ENCODE data around the gene CCSER1. TPM values are rescaled to one million over a fixed set of nuclear protein-coding genes. Genes with fewer than 3 reads are reported as not detected.
"Not testable (repeated sequence)": the region's sequence is repeated elsewhere in the genome, so short reads cannot be mapped to it uniquely, and the experiment has no call there.

CCSER1 gene
- total RNA-seq, 4 donors from 2014 or later = 3.2 to 17.3 (median 10.2) TPM

DNA sequence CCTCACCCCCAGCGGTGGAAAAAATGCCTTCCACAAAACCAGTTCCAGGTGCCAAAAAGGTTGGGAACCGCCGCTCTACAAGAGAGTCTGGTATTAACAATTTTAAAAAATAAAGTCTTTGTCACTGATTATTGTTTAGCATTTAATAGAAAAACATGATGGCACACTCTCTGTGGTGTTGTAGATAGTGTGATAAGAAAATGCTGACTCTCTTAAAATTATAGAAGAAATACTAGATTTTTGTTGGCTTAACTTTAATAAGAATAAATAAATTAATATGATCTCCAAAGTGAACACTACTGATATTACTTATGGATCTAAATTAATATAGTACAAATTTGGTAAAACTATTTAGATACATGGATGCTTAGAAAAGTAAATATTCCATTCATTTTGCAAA is 943.5 kb downstream of the CCSER1 start:
- DNase-seq (ENCODE audit: low spot score) = no peak
- ATAC-seq (ENCODE audit: low FRiP score) = no peak
- TF ChIP-seq, protein P1, sequence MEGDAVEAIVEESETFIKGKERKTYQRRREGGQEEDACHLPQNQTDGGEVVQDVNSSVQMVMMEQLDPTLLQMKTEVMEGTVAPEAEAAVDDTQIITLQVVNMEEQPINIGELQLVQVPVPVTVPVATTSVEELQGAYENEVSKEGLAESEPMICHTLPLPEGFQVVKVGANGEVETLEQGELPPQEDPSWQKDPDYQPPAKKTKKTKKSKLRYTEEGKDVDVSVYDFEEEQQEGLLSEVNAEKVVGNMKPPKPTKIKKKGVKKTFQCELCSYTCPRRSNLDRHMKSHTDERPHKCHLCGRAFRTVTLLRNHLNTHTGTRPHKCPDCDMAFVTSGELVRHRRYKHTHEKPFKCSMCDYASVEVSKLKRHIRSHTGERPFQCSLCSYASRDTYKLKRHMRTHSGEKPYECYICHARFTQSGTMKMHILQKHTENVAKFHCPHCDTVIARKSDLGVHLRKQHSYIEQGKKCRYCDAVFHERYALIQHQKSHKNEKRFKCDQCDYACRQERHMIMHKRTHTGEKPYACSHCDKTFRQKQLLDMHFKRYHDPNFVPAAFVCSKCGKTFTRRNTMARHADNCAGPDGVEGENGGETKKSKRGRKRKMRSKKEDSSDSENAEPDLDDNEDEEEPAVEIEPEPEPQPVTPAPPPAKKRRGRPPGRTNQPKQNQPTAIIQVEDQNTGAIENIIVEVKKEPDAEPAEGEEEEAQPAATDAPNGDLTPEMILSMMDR (IDR thresholded peaks at IDR 0.05) = no peak

- TF ChIP-seq, protein P1 (IDR thresholded peaks at IDR 0.05) = no peak
- DNase-seq (ENCODE audit: low spot score) (no peak), ATAC-seq (ENCODE audit: low FRiP score) (no peak)
Measured at GRCh38 chr4:91076147-91076546, 949.0 kb downstream of the CCSER1 start.

DNA sequence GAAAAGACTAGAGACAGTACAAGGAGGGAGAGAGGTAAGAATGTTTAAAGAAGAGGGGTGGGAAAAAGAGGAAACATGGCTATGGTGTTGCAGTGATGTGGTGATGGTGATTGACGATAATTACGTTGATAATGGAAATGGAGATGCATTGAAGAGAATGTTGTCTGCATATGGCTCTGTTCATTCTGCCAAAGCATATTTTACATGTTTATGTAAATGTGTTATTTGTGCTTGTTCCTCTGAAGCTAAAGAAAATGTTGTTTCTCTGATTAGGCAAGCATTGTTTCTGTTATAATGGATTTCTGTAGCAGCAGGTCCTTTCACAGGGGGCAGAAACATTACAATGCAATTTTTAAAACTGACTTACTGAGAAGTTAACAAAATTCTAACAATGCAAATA is 958.8 kb downstream of the CCSER1 start:
- TF ChIP-seq, protein P1 (IDR thresholded peaks at IDR 0.05) = no peak
- ATAC-seq (ENCODE audit: low FRiP score) (no peak), DNase-seq (ENCODE audit: low spot score) (no peak)

DNA sequence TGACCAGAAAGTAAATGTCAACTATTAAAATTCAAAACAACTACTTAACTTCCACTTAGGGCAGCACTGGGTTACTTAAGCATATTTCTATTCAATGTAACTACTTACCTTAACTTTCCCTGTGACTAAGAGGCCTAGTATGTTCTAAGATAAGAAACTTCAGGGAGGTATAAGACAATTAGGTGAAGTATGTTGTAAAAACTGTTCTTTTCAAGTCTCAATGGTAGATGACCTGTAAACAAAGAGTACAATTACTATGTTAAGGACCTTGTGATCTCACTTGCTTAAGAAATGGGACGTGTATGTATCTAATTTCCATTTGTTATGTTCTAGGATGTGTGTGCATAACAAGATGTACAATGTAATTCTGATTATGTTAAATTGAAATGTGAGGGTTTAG is 960.5 kb downstream of the CCSER1 start:
- ATAC-seq (ENCODE audit: low FRiP score) (no peak), DNase-seq (ENCODE audit: low spot score) (no peak)
- TF ChIP-seq, protein P1 (IDR thresholded peaks at IDR 0.05) = no peak

DNA sequence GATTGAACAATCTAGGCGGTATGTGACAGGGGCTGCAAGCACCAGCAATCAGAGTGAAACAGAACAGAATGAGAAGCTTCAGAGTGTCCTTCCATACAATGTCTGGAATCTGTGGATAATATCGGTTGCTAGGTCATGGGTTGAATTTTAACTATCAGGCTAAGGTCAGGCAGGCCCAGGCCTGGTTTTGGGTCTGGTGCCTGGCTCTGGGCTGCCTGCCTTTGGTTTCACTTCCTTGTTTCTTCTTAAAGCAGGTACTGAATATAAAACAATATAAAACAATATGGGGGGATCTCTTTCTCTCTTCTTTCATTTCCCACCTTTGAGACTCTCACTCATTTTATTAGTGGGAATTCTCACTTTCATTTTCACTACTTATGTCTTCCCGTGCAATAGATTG is 962.0 kb downstream of the CCSER1 start:
- TF ChIP-seq, protein P1 (IDR thresholded peaks at IDR 0.05) = no peak
- no peak for ATAC-seq (ENCODE audit: low FRiP score)
- DNase-seq (ENCODE audit: low spot score) = no peak

DNA sequence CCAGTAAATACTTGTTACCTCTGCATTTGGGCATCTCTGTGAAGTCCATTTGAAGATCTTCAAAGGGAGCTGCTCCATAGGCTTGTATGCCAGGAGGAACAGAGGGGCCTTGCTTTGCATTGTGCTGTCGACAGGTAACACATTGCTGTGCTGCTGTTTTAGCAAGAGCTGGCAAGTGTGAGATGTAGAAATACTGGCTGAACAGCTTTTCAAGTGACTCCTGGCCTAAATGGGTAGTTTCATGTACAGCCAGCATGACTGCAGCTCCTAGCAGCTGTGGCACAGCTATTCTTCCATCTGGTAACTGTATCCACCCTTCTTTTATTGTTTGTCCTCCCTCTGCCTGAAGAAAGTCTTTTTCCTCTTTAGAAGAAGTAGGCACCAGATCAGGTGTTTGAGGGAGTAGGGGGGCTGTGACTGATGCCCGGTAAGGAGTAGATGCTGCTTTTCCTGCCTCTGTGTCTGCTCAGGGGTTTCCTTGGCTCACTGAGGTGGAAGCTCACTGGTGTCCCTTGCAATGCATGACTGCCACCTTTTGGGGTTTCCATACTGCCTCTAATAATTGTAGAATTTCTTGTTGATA is 965.3 kb downstream of the CCSER1 start:
- TF ChIP-seq, protein P1 (IDR thresholded peaks at IDR 0.05) = no peak
- ATAC-seq (ENCODE audit: low FRiP score) = no peak
- DNase-seq (ENCODE audit: low spot score) = no peak

DNA sequence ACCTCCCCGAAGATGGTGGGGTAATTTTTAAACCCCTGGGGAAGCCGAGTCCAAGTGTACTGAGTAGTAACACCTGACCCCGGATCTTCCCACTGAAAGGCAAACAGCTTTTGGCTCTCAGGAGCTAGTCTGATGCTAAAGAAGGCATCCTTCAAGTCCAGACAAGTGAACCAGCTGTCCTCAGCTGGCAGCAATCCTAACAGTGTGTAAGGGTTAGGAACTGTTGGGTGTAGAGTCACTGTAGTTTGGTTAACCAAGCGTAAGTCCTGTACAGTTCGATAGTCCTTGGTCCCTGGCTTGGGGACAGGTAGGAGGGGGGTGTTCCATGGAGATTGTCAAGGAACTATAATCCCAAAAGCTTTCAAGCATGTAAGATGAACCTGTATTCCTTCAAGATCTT is 967.0 kb downstream of the CCSER1 start:
- ATAC-seq (ENCODE audit: low FRiP score); DNase-seq (ENCODE audit: low spot score): not testable (repeated sequence)

Measured in omental fat pad (tissue), 4 donors.